AG20443 (cell line): ENCODE measurements around the gene MSH2.

ENCODE experiments used
- DNase-seq: peaks from one replicate; pipeline ENCODE4 v3.0.0; 2012; ENCODE audit warnings: low spot score, mixed read lengths

The MSH2 gene

DNA sequence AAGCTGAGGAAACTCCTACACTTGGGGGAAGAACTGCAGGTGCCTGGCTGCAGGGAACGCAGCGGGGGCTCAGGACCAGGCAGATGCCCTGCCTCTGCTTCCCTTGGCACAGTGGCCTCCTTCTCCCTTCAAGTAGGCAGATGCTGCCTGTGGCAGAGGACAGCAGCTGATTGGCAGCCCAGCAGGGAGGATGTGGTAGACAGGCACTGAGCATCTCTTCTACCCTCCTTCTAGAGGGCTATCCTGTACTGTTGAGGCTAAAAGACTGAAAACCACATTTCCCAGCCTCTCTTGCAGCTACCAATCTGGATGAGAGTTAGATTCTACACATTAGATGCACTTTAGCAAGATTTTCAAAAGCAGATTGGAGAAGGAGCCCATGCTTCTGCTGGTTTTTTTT is 105.7 kb downstream of the MSH2 start:
- no peak for DNase-seq

DNA sequence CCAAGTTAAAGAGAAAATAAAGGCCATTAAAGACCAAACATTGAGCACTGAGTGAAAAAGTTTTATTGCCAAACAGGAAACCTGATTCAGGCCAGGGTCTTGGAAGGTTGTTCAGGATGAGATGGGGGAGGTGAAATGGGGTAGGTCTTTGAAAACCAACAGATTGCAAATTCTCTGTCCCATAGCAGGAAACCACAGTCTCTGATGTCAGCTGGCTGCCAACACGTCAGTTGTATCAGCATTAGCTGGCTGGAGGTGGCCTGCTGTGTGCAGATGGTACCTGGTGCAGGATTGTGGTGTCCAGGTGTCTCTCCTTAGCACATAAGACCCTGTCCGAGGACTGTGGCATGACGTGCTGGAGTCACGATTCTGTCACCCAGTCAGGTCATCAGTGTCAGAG is 106.3 kb downstream of the MSH2 start:
- DNase-seq = no peak

DNA sequence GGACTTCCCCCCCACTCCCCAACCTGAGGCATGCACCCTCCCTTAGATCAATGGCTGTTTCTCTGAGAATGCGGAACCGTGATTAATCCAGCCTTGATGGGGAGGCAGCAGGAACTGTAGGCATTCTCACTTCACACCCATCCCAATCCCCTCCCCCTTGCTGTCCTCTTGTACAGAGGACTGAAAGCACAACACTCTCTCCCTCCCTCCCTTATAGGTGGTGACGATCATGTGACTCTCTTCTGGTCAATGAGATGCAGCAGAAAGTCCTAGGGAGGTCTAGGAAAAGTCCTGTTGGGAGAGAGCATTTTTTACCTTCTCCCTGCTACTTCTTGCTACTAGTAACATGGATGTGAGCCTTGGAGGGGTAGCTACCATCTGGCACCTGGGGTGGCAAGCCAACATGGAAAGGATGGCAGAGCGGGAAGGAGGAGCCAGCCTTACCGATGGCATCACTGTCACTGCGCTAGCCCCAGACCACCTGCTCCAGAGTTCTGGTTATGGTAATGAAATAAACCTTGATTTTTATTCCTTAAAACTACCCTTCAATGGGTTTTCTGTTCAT is 106.9 kb downstream of the MSH2 start:
- DNase-seq = no peak

DNA sequence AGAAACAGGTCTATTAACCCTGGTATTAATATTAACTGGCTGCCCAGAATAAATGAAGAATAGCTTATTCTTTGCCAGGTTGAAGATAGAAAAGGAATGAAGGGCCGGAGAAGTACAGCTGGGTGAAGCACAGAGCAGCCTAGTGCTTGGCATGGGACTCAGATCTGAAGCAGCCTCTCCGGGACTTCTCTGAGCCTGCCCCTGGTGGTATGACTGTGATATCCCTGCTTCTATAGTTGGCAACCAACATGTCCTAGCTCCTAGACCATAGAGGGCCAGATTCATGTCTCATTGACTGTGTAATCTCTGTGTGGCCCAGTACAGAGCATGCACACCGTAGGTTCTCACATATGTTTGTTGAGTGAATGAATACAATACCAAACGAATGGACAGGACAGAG is 107.8 kb downstream of the MSH2 start:
- no peak for DNase-seq

DNA sequence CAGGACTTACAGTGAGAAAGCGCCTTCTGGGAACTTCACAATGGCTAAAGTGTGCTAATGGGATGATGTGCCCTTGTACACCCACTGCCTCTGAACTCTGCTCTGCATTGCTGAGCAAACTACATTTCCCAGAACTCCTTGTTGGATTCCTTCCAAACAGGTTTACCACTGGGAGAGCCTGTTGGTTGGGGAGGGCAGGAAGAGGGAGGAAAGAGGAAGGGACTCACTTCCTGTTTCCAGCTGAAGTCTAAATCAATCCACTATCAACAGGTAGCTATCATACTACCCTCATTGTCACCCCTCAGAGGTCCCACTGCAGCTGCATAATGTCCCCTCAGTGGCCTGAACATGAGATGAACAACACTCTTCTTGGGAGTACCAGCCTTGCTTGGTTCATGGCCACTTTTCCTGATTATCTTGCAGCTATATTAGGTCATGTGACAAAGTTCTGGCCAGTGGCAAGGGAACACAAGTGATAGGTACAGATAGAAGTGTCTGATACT is 109.7 kb downstream of the MSH2 start:
- no peak for DNase-seq

DNA sequence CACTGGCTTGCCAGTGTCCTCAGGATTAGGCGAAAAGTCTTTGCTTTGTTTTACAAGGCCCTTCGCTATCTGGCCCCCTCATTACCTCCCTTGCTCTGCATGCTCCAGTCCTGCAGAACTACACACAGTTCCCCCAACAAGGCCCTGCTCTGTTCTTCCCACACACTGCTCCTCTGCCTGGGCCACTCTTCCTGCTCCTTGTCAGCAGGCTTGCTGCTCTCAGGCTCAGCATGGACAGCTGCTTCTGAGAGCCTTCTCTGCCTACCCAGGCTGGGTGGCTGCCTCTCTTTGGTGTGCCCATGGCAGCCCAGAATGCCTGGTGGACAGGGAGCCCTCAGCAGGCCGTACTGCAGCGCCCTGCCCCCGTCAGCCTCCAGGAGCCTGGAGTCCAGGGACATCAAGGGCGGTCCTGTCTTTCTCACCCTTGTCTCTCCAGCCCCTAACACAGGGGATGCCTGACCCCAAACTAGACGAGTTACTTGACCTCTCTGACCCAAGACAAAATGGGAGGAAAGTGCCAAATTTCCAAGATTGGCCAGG is 111.1 kb downstream of the MSH2 start:
- no peak for DNase-seq

DNA sequence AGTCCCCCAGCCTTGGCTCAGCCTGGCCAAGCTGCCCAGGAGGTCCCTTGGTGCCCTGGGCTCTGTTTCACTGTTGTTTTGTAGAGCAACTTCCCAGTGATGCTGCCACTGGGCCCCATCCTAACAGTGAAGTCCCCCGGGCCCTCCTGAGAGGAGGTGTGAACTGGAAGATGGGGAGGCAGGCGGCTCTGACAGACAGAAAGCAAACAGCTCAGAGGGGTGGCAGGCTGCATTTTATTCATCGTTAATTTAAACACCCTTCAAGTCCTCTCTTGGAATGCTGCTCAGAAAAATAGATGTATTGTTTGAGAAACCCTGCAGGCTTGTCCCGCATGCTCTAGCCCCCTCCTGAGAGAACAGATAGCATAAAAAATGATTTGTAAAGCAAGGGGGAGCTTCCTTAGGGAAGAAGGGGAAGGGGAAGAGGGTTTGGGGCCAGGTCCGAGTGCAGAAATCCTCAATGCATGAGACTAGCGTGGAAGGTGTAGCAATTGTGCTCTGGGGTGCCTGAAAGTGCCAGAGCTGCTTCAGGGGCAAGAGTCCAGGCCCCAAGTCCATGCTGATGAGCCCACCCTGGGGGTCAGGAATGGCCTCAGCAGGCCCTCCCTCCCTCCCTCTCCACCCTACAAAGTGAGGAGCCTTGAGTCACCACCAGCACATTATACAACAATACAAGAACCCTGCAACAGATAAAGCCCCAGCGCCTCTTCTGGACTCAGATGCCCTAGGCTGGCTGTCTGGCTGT is 113.6 kb downstream of the MSH2 start:
- no peak for DNase-seq

DNA sequence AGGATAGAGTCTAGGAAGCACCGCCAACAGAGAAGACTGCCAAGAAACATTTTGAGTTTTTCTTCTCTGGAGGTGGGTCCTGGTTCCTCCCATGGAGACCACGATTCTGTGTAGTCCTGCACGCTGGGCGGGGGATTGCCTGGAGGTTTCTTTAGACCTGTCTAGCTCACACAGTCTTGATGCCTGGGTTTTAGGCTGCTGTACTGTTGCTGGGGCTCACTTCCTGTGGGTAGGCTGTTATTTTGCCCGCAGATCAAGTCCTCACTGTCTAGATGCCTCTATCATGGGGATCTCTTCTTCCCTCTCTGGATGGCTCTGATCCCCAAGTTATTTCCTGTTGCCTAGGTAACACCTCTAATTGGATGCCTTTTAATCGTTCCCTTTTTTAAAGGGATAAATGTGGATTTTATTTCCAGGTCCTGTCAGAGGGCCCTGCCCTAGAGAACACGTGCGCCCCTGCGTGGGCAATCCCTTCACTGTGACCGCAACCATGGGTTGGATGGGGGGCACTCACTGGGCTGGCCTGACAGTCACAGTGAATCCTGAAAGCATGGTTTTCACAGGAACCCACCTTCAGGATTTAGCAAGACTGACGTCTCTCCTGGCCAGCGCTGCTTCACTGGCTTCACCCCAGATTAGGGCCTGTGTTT is 115.7 kb downstream of the MSH2 start:
- DNase-seq = no peak

DNA sequence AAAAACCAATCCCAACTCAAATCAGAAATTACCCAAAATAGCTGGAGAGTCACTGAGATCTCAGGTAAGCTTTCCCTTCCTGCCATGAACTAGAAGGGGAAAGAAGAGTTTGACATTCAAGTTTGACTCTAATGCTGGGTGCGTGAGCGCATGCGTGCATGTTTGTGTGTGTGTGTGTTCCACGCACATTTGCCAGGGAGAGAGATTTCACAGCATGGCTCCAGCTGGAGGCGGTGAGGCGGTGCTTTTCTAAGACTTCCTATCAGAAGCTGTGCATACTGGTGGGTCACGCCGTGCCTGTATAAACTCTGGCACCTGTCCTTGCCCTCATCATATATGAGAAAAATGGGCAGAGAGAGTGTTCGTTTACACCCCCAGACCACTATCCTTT is 116.2 kb downstream of the MSH2 start:
- DNase-seq = no peak

DNA sequence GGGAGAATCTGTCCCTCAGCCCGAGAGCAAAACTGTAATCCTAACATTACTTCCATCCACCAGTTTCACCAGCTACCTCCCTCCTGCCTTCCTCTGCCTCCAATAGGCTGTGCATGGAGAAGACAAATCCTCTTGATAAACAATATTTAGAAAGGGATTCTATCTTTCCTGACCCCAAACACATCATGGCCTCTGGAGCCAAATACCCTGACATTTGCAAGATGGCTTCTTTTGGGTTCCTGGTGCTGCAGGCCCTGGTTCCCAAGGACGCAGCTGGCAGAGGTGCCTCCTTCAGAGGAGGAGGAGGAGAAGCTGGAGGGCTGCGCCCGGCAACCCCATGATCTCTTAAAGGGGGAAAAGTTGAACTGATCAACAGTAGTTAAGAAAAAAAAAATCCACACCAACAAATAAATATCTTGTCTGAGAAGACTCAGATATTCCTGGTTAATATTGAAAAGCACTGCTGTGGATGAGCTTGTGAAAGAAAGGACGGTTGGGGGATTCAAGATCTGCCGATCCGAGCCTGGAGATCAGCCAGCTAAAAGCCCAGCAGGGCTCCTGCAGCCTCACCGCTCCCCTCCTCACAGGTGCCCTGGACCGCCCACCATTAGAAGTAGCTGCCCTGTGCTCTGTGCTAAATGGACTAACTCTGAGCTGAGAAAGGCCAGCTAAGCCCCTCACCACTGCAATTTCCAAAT is 116.8 kb downstream of the MSH2 start:
- DNase-seq = no peak

DNA sequence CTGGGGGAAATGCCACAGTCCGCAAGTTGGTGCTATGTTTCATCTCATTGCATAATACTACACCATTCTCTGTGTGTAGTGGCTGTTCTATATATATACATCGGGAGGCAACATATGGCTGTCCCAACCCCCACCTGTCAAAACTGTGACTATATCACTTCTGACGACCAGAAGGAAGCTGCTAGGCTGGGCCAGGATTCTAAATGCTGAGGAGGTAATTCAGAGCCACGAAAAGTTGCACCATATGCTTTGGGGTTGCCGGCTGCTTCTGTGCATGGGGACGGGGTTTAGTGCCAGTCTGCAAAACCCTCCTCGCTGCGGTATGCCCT is 117.3 kb downstream of the MSH2 start:
- no peak for DNase-seq

DNA sequence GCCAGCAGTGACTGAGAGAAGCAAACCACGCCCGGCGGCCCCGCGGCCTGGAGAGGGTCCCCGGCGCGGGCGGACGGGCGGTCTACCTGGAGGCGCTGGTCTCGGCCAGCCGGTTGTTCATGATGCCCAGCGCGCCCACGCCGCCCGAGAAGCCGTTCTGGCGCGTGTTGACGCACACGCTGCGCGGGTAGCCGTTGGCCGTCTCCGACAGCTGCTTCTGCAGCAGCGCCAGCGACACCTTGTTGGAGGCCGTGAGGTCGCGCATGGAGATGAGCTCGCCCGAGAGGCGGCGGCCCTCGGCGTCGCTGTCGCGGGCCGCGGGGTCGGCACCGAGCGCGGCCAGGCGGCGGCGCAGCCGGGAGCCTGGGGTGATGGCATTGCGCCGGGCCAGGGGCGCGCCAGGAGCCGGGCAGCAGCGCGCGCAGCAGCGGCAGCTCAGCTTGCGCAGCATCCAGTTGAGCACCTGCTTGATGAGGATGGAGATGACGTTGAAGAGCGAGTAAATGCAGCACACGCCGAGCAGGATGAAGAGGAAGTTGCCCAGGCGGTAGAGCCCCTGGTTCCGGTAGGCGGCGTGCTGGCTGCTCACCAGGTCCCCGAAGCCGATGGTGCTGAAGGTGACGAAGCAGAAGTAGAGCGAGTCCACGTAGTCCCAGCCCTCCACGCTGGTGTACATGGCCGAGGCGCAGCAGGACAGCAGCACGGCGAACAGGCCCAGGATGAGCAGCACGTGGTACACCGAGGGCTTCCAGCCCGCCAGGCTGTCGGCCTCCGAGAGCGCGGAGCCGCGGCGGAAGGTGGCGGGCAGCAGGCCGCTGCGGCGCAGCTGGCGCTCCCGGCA is 118.1 kb downstream of the MSH2 start:
- DNase-seq = peak; percentile 64

DNA sequence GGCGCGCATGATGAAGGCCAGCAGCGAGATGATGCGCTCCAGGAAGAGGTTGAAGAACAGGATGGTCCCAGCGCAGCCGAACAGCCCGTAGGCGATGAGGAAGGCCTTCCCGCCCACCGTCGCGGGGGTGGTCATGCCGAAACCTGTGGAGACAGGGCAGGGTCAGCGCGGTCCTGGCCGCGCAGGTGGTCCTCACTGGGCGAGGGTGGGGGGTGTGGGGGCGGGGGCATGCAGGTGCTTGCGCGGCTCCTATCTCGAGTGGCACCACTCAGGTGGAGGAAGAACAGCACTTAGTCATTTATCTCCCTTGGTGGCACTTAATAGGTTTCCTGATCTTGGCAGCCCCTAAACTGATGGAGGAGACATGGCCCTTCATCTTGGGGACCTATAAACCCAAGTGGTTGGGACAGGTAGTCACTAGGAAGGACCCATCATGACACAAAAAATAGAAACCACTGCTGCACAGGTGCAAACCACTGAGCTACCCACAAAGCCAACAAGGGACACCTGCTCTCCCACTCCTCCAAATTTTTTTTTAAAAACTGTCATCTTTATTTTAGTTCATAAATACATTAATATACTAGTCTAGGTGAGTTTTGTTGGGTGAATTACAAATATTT is 118.8 kb downstream of the MSH2 start:
- no peak for DNase-seq

DNA sequence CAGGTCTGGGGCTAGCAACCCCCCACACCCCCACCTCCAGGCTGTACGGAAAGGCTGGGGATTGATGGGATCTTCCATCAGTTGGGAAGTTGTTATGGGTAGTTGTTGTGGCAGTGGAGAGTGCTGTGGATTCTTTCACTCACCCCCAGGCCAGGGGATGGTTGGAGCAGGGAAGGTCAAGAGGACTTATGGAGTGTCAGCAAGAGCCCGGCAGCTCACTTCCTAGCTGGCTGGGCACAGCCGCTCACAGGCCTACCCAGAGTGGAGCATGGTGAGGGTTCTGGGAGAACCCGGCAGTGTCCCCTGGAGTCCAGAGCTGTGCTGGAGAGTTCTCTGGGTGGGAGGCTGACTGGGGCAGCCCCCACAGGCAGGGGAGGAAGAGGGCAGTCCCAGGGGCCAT is 122.2 kb downstream of the MSH2 start:
- DNase-seq = no peak

DNA sequence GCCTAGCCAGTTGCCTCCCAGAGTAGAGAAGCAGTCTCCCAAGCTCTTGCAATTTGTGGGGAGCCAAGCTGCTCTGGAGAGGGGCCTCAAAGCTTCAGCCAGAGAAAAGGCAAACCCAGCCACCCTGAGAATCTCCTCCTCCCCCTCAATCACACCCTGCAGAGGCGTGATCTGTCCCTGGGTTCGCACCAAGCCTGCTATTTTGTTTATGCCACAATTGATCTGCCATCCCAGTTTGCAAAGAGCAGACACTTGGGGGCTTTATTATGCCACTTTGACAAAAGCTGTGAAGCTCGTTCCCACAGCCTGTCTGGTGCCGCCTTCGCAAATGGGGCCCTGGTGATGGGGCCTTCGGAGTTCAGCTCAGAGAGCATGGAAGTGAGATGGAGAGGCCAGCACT is 125.5 kb downstream of the MSH2 start:
- DNase-seq = no peak

DNA sequence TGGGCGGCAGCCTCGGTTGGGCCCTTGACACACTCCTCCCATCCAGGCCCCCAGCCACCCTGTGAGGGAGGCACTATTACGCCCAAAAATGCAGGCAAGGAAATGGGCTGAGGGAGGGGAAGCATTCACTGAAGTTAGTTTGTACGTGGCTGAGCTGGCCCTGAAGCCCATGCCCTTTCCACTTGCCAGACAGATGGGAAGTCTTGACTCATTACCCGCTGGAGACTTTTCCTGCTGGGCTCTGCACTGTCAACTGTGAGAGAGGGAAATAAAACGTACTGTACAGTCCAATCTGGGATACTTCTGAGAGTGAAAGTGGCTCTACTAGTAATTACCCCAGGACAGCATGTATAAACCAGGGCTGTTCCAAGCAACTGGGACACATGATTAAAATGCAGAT is 125.9 kb downstream of the MSH2 start:
- DNase-seq = peak; percentile 29

DNA sequence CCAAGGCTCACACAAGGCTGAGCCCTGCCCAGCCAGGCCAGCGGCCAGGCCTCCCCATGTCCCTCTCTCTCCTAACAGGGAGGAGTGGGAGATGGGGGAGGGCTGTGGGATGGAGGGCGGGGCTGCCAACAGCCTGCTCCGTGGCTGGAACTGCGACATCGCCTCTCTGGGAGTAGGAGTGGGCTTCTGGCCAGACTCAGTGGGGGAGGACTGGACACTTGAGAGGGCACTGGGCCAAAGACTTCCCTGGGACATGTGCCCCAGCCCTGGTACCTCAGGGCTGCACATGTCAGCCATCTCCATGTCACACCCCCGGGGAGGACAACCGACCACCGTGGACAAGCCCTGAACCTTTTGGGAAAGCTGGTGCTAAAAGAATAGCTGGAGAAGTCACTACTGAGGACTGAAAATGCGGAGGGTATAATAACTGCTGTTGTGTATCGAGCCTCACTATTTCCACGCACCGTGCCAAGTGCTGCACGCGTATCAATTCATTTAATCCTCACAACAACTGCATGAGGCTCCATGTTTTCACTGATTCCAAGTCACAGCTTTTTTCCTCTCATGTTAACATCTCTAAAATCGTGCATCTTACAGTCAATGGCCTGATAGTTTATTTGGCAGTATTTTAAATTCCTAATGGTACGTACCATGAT is 127.3 kb downstream of the MSH2 start:
- DNase-seq = no peak

DNA sequence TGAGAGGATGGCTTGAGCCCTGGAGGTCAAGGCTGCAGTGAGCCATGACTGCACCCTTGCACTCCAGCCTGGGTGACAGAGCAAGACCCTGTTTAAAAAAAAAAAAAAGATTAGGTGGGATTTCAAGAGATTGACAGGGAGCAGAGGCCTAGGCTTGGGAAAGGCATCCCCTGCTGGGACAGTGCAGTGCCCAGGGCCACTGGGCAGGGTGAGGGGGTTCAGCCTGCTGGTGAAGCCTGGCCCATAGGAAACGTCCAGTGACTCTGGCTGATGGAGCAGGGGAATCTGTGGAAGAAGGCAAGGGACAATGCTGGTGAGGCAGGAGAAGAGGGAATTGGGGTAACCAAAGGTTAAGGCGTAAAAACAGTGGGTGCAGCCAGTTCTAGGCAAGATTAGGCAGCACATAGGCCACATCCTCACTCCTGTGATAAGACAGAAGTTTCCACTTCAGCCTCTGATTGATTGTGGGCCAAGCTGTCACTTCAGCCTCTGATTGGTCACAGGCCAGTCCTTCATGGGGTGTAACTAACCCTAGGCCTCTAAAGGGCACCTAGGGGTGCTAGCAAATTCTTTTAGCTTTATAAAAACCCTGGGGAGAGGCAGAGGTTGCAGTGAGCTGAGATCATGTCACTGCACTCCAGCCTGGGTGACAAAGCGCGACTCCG is 128.6 kb downstream of the MSH2 start:
- DNase-seq = no peak
